Smooth muscle cell (in vitro differentiated cells): ENCODE results near the gene EPM2A. TPM values are rescaled to one million over a fixed set of nuclear protein-coding genes. Genes with fewer than 3 reads are reported as not detected.

Source experiments
- DNase-seq: peaks from one replicate; lab custom pipeline; 2025; ENCODE audit not compliant: unreplicated experiment; lab: John Stamatoyannopoulos, UW
- H2AFZ ChIP-seq: fragments of 200-600 bp; sonication (generic); 2 replicates; pipeline ENCODE4 v1.6.0; 2016; ENCODE audit warnings: antibody characterized with exemption, low read depth, mild to moderate bottlenecking
- H3F3A ChIP-seq: fragments of 200-600 bp; sonication (generic); 2 replicates; pipeline ENCODE4 v1.6.0; 2017; ENCODE audit warnings: antibody characterized with exemption, low read depth
- H3K27ac ChIP-seq: fragments of 200-600 bp; sonication (generic); 2 replicates; pipeline ENCODE4 v1.5.1; 2016; ENCODE audit warnings: low read depth, mild to moderate bottlenecking
- H3K27me3 ChIP-seq: fragments of 200-600 bp; sonication (generic); 2 replicates; pipeline ENCODE4 v1.6.1; 2016; ENCODE audit warnings: low read depth, mild to moderate bottlenecking
- H3K36me3 ChIP-seq: fragments of 200-600 bp; sonication (generic); 2 replicates; pipeline ENCODE4 v1.5.1; 2016; ENCODE audit warnings: low read depth
- H3K4me1 ChIP-seq: fragments of 200-600 bp; sonication (generic); 2 replicates; pipeline ENCODE4 v1.5.1; 2016; ENCODE audit warnings: low read depth
- H3K4me2 ChIP-seq: fragments of 200-600 bp; sonication (generic); 2 replicates; pipeline ENCODE4 v1.6.0; 2016; ENCODE audit warnings: mild to moderate bottlenecking
- H3K4me3 ChIP-seq: fragments of 200-600 bp; sonication (generic); 2 replicates; pipeline ENCODE4 v1.5.1; 2016; ENCODE audit warnings: mild to moderate bottlenecking
- H3K79me2 ChIP-seq: fragments of 200-600 bp; sonication (generic); 2 replicates; pipeline ENCODE4 v1.6.0; 2016; ENCODE audit warnings: low read depth, mild to moderate bottlenecking
- H3K9ac ChIP-seq: fragments of 200-600 bp; sonication (generic); 2 replicates; pipeline ENCODE4 v1.6.0; 2016; ENCODE audit warnings: low read depth
- H3K9me3 ChIP-seq: fragments of 200-600 bp; sonication (generic); replicated peaks from 2 replicates; pipeline ENCODE4 v1.5.1; 2016; ENCODE audit warnings: low read depth
- H4K20me1 ChIP-seq: fragments of 200-600 bp; sonication (generic); 2 replicates; pipeline ENCODE4 v1.6.0; 2016; ENCODE audit warnings: low read depth
- CTCF ChIP-seq: fragments of 200-600 bp; sonication (generic); IDR thresholded peaks from 2 replicates; pipeline ENCODE4 v1.5.1; 2017; ENCODE audit warnings: borderline replicate concordance, mild to moderate bottlenecking, antibody characterized with exemption; ENCODE audit not compliant: insufficient read depth, poor library complexity, severe bottlenecking
- WGBS: methylation state at CpG from one replicate; pipeline ENCODE4 v1.1.7; 2016; ENCODE audit warnings: low lambda C conversion rate; 5-methylcytosine and 5-hydroxymethylcytosine counted together
- polyA plus RNA-seq: library from polyadenylated mRNA; unstranded; fragments of >200 nt; fragmentation: Nextera tagmentation; extraction: Ambion mirVana; gene quantifications from 2 replicates; pipeline ENCODE4 v1.2.1, GENCODE V29; 2016
- total RNA-seq: library from RNA; depleted of rRNA; stranded (reverse); fragments of >200 nt; gene quantifications from 2 replicates; pipeline ENCODE4 v1.2.3, GENCODE V29; 2014

Gene EPM2A
- total and polyA plus RNA-seq, 2 experiments from 2014 or later = 2.8 to 5.3 TPM

- Histone ChIP-seq H3K9me3 (no peaks in the 10 kb centered on the region), H3K4me3 (no peak overlapping the region), H4K20me1 (no peaks in the 10 kb centered on the region), H3K79me2 (no peaks in the 10 kb centered on the region), H3K9ac (no peak overlapping the region), H3K4me2 (no peak overlapping the region), H3K27me3 (no peaks in the 10 kb centered on the region), H3F3A (no peaks in the 10 kb centered on the region), H3K36me3 (no peaks in the 10 kb centered on the region), H3K4me1 (no peaks in the 10 kb centered on the region), H2AFZ (no peak overlapping the region), H3K27ac (no peak overlapping the region)
- 99% methylated on average over 2 of the region's 2 CpGs for whole genome bisulfite sequencing
- TF ChIP-seq CTCF = no peak
- DNase-seq = no peak
These were observed 13.1 kb downstream of the EPM2A start for GRCh38 chr6:145722190-145722589.

GRCh38 chr6:145721144-145721543, 14.2 kb downstream of the EPM2A start:
- H2AFZ ChIP-seq = no peak overlapping the region
- no peaks in the 10 kb centered on the region for H3K4me1 ChIP-seq
- H3K27ac ChIP-seq = no peak overlapping the region
- H3K79me2 ChIP-seq = no peaks in the 10 kb centered on the region
- no peak for DNase-seq
- H3K36me3 ChIP-seq = no peaks in the 10 kb centered on the region
- H3K4me2 ChIP-seq = no peak overlapping the region
- TF ChIP-seq CTCF = no peak
- H3K4me3 ChIP-seq = no peak overlapping the region
- H3K27me3 ChIP-seq = no peaks in the 10 kb centered on the region
- 95% methylated on average over 3 of the region's 3 CpGs for WGBS
- no peak overlapping the region for H3K9ac ChIP-seq
- no peaks in the 10 kb centered on the region for H3K9me3 ChIP-seq
- no peaks in the 10 kb centered on the region for H3F3A ChIP-seq
- no peaks in the 10 kb centered on the region for H4K20me1 ChIP-seq

- H3K9ac ChIP-seq = no peak overlapping the region
- TF ChIP-seq CTCF = no peak
- H3F3A ChIP-seq = no peaks in the 10 kb centered on the region
- H3K4me3 ChIP-seq = no peak overlapping the region
- H3K27me3 ChIP-seq = no peaks in the 10 kb centered on the region
- H2AFZ ChIP-seq = no peak overlapping the region
- 97% methylated on average over 4 of the region's 4 CpGs for WGBS
- H3K4me1 ChIP-seq = no peaks in the 10 kb centered on the region
- H3K36me3 ChIP-seq = no peaks in the 10 kb centered on the region
- no peak overlapping the region for H3K4me2 ChIP-seq
- no peaks in the 10 kb centered on the region for H3K79me2 ChIP-seq
- DNase-seq = no peak
- no peak overlapping the region for H3K27ac ChIP-seq
- H3K9me3 ChIP-seq = no peaks in the 10 kb centered on the region
- H4K20me1 ChIP-seq = no peaks in the 10 kb centered on the region
These were observed 19.9 kb downstream of the EPM2A start for GRCh38 chr6:145715426-145715825.

GRCh38 chr6:145714731-145715130, 20.6 kb downstream of the EPM2A start:
- H3K4me1 ChIP-seq = no peaks in the 10 kb centered on the region
- no peaks in the 10 kb centered on the region for H4K20me1 ChIP-seq
- no peak overlapping the region for H3K9ac ChIP-seq
- no peak overlapping the region for H3K4me3 ChIP-seq
- WGBS = 88% methylated on average over 2 of the region's 2 CpGs
- H3K36me3 ChIP-seq = no peaks in the 10 kb centered on the region
- H3F3A ChIP-seq = no peaks in the 10 kb centered on the region
- no peak for DNase-seq
- H2AFZ ChIP-seq = no peak overlapping the region
- no peaks in the 10 kb centered on the region for H3K27me3 ChIP-seq
- no peaks in the 10 kb centered on the region for H3K9me3 ChIP-seq
- no peak overlapping the region for H3K27ac ChIP-seq
- H3K79me2 ChIP-seq = no peaks in the 10 kb centered on the region
- no peak overlapping the region for H3K4me2 ChIP-seq
- no peak for TF ChIP-seq CTCF
